ENCODE data around the gene TULP4.

DNA sequence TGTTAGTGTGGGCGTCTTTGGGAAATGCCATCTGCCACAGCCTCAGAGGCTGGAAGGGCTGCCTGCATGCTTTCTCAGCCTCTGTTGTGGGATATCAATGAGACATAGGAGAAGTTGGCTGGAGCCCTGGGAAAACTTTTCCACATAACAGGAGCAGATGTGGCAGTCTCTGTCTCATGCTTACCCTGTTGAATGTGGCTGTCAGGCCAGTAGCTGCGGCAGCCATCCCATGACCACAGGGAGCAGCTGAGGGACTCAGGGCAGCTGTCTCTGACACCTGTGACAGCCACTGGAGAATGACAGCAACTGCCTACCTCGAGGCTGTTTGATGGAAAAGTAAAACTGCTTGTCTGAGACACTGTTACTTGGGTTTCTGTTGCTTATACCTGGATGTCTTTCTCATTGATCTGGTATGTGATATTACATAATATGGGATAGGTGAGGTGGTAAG lies 64.4 kb downstream of the TULP4 start:
- TF ChIP-seq, protein P1, sequence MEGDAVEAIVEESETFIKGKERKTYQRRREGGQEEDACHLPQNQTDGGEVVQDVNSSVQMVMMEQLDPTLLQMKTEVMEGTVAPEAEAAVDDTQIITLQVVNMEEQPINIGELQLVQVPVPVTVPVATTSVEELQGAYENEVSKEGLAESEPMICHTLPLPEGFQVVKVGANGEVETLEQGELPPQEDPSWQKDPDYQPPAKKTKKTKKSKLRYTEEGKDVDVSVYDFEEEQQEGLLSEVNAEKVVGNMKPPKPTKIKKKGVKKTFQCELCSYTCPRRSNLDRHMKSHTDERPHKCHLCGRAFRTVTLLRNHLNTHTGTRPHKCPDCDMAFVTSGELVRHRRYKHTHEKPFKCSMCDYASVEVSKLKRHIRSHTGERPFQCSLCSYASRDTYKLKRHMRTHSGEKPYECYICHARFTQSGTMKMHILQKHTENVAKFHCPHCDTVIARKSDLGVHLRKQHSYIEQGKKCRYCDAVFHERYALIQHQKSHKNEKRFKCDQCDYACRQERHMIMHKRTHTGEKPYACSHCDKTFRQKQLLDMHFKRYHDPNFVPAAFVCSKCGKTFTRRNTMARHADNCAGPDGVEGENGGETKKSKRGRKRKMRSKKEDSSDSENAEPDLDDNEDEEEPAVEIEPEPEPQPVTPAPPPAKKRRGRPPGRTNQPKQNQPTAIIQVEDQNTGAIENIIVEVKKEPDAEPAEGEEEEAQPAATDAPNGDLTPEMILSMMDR (IDR thresholded peaks at IDR 0.05): no peak
- no peak for TF ChIP-seq POLR2AphosphoS5 (IDR thresholded peaks at IDR 0.05)
